ENCODE data around the gene EVA1C.
"Not testable (repeated sequence)": the region's sequence is repeated elsewhere in the genome, so short reads cannot be mapped to it uniquely, and the experiment has no call there.

EVA1C gene

GRCh38 chr21:32549440-32549839 lies 136.9 kb downstream of the EVA1C start:
- no peak overlapping the region for H3K4me3 Mint-ChIP-seq
- H3K27me3 Mint-ChIP-seq: peaks cover 34% of the 10 kb centered on the region
- H3K4me1 Mint-ChIP-seq: no peaks in the 10 kb centered on the region
- H3K36me3 Mint-ChIP-seq: no peaks in the 10 kb centered on the region
- H3K27ac Mint-ChIP-seq: no peak overlapping the region
- H3K9me3 Mint-ChIP-seq: no peaks in the 10 kb centered on the region
- ATAC-seq: no peak

- Mint-ChIP-seq H3K27me3 (peaks cover 34% of the 10 kb centered on the region), H3K9me3 (no peaks in the 10 kb centered on the region), H3K27ac (no peak overlapping the region), H3K36me3 (no peaks in the 10 kb centered on the region), H3K4me3 (no peak overlapping the region), H3K4me1 (no peaks in the 10 kb centered on the region)
- no peak for ATAC-seq
Measured at GRCh38 chr21:32549886-32550285, 137.4 kb downstream of the EVA1C start.

- H3K9me3 Mint-ChIP-seq: no peaks in the 10 kb centered on the region
- ATAC-seq: no peak
- H3K4me3 Mint-ChIP-seq: no peak overlapping the region
- H3K27me3 Mint-ChIP-seq: peaks cover 9% of the 10 kb centered on the region
- no peaks in the 10 kb centered on the region for H3K4me1 Mint-ChIP-seq
- H3K36me3 Mint-ChIP-seq: no peaks in the 10 kb centered on the region
- H3K27ac Mint-ChIP-seq: no peak overlapping the region
Measured at GRCh38 chr21:32554832-32555638, 142.5 kb downstream of the EVA1C start.

- Mint-ChIP-seq H3K4me1 (no peaks in the 10 kb centered on the region), H3K27ac (no peak overlapping the region), H3K9me3 (no peaks in the 10 kb centered on the region), H3K27me3 (no peaks in the 10 kb centered on the region), H3K36me3 (no peaks in the 10 kb centered on the region), H3K4me3 (no peak overlapping the region)
- ATAC-seq: no peak
Measured at GRCh38 chr21:32558106-32558505, 145.6 kb downstream of the EVA1C start.

- no peak overlapping the region for H3K27ac Mint-ChIP-seq
- no peak for ATAC-seq
- H3K4me3 Mint-ChIP-seq: no peak overlapping the region
- H3K4me1 Mint-ChIP-seq: no peaks in the 10 kb centered on the region
- no peaks in the 10 kb centered on the region for H3K9me3 Mint-ChIP-seq
- H3K27me3 Mint-ChIP-seq: no peaks in the 10 kb centered on the region
- no peaks in the 10 kb centered on the region for H3K36me3 Mint-ChIP-seq
Measured at GRCh38 chr21:32559006-32559610, 146.6 kb downstream of the EVA1C start.

GRCh38 chr21:32560896-32561295 lies 148.4 kb downstream of the EVA1C start:
- H3K9me3 Mint-ChIP-seq: peaks cover 4% of the 10 kb centered on the region
- no peak for ATAC-seq
- H3K4me1 Mint-ChIP-seq: no peaks in the 10 kb centered on the region
- peaks cover 8% of the 10 kb centered on the region for H3K36me3 Mint-ChIP-seq
- peaks cover 14% of the 10 kb centered on the region for H3K27me3 Mint-ChIP-seq
- H3K4me3 Mint-ChIP-seq: no peak overlapping the region
- no peak overlapping the region for H3K27ac Mint-ChIP-seq

GRCh38 chr21:32561476-32561875 lies 149.0 kb downstream of the EVA1C start:
- ATAC-seq, H3K9me3 Mint-ChIP-seq, H3K36me3 Mint-ChIP-seq, H3K4me3 Mint-ChIP-seq, H3K27ac Mint-ChIP-seq, H3K4me1 Mint-ChIP-seq: not testable (repeated sequence)
- peaks cover 20% of the 10 kb centered on the region for H3K27me3 Mint-ChIP-seq

- Mint-ChIP-seq H3K27me3 (peaks cover 28% of the 10 kb centered on the region), H3K36me3 (peaks cover 8% of the 10 kb centered on the region), H3K4me3 (no peak overlapping the region), H3K27ac (no peak overlapping the region), H3K4me1 (no peaks in the 10 kb centered on the region), H3K9me3 (peaks cover 4% of the 10 kb centered on the region)
- no peak for ATAC-seq
Measured at GRCh38 chr21:32562426-32562825, 149.9 kb downstream of the EVA1C start.

- no peaks in the 10 kb centered on the region for H3K4me1 Mint-ChIP-seq
- H3K27ac Mint-ChIP-seq: no peak overlapping the region
- peaks cover 8% of the 10 kb centered on the region for H3K36me3 Mint-ChIP-seq
- peaks cover 28% of the 10 kb centered on the region for H3K27me3 Mint-ChIP-seq
- no peak for ATAC-seq
- H3K4me3 Mint-ChIP-seq: no peak overlapping the region
- H3K9me3 Mint-ChIP-seq: peaks cover 4% of the 10 kb centered on the region
Measured at GRCh38 chr21:32562915-32563314, 150.4 kb downstream of the EVA1C start.
